Gastrocnemius medialis (tissue), 4 donors: Measurements from ENCODE around the gene LEMD1.

Source experiments
- CTCF ChIP-seq, 5 experiments: fragments of 450-650 bp in 3 of 5; fragments of 200-600 bp in 2 of 5; sonication (generic) in 2 of 5; IDR thresholded peaks in 4 of 5; conservative IDR thresholded peaks in 1 of 5; 1 replicate in 4 of 5; 2 replicates in 1 of 5; pipeline ENCODE4 v1.5.1; 2016 to 2019; ENCODE audit warnings: antibody characterized with exemption in 5 of 5, mild to moderate bottlenecking in 3 of 5, moderate library complexity in 3 of 5
- POLR2A ChIP-seq, 2 donors: fragments of 450-650 bp; IDR thresholded peaks; one replicate each; pipeline ENCODE4 v1.6.1; 2017; ENCODE audit warnings: antibody characterized with exemption in 2 of 2, mild to moderate bottlenecking in 2 of 2, moderate library complexity in 2 of 2

- no peak for TF ChIP-seq CTCF (IDR thresholded peaks at IDR 0.05 in 4 of 5, conservative IDR thresholded peaks at IDR 0.05 in 1 of 5)
- no peak for TF ChIP-seq POLR2A (IDR thresholded peaks at IDR 0.05)
Measured at GRCh38 chr1:205453466-205453865, 31.6 kb upstream of the LEMD1 start.
